Measurements from ENCODE around the gene ABCD1. TPM values are rescaled to one million over a fixed set of nuclear protein-coding genes. Genes with fewer than 3 reads are reported as not detected.
A peak's percentile ranks its signal among the peaks of the same experiment; 100 is the strongest.

ABCD1 gene
- polyA plus RNA-seq, 2 of the 4 experiments (the other 2 are of a cell fraction): 1.7 to 3.8 TPM

GRCh38 chrX:153771415-153772315, 47.0 kb downstream of the ABCD1 start:
- Histone ChIP-seq H3K4me1 (no peaks in the 10 kb centered on the region; the same call in 2 of the 3 replicates), H3K4me3 (no peak overlapping the region), H3K4me2 (no peak overlapping the region), H3K27ac (no peak overlapping the region), H3K9me3 (no peaks in the 10 kb centered on the region)
- TF ChIP-seq NFE2L2 (conservative IDR thresholded peaks at IDR 0.05; ENCODE audit: low read length) (no peak), CTCF (IDR thresholded peaks at IDR 0.05) (no peak), RARB (CRISPR knock-in tag; IDR thresholded peaks at IDR 0.05) (no peak), JUNB (IDR thresholded peaks at IDR 0.05) (no peak), RNF2 (IDR thresholded peaks at IDR 0.05; ENCODE audit: borderline replicate concordance, low read depth) (no peak), TFCP2L1 (CRISPR knock-in tag; IDR thresholded peaks at IDR 0.05) (no peak), POLR2AphosphoS2 (conservative IDR thresholded peaks at IDR 0.05; ENCODE audit: low read length) (no peak), MAFK (IDR thresholded peaks at IDR 0.05; ENCODE audit: partially characterized antibody) (no peak), PBX3 (IDR thresholded peaks at IDR 0.05) (no peak), RFX5 (IDR thresholded peaks at IDR 0.05) (no peak), BCL3 (IDR thresholded peaks at IDR 0.05) (no peak), NR3C1 (IDR thresholded peaks at IDR 0.05) (no peak), HOXB13 (CRISPR knock-in tag; IDR thresholded peaks at IDR 0.05; ENCODE audit: low read depth) (no peak), MAZ (IDR thresholded peaks at IDR 0.05; ENCODE audit: borderline replicate concordance, low read depth, low read length) (no peak), HOXA7 (CRISPR knock-in tag; IDR thresholded peaks at IDR 0.05) (no peak)
- TF ChIP-seq, protein P1, sequence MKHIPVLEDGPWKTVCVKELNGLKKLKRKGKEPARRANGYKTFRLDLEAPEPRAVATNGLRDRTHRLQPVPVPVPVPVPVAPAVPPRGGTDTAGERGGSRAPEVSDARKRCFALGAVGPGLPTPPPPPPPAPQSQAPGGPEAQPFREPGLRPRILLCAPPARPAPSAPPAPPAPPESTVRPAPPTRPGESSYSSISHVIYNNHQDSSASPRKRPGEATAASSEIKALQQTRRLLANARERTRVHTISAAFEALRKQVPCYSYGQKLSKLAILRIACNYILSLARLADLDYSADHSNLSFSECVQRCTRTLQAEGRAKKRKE (CRISPR knock-in tag; IDR thresholded peaks at IDR 0.05; ENCODE audit: low read depth): no peak
- TF ChIP-seq, protein P2, sequence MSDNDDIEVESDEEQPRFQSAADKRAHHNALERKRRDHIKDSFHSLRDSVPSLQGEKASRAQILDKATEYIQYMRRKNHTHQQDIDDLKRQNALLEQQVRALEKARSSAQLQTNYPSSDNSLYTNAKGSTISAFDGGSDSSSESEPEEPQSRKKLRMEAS (IDR thresholded peaks at IDR 0.05): no peak
- TF ChIP-seq, protein P3, sequence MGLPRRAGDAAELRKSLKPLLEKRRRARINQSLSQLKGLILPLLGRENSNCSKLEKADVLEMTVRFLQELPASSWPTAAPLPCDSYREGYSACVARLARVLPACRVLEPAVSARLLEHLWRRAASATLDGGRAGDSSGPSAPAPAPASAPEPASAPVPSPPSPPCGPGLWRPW (IDR thresholded peaks at IDR 0.05): no peak
- DNase-seq (ENCODE audit: low read depth in 1 of 2, low spot score in 1 of 2): no peak
- ChIA-PET POLR2A (no interaction called here), CTCF (interaction anchor here (1.0 to 2.3 kb wide), 3 partner anchors 8 to 14 kb away, joined by 3 to 8 read pairs (median 5); partner anchors contain the start of gene PLXNB3)
- peak in 1 of 2 experiments; percentile 3; a peak in 2 of 6 replicates for ATAC-seq
- whole genome bisulfite sequencing (ENCODE audit: missing lambda C conversion rate): 86% methylated on average over 17 of the region's 37 CpGs
- no peak for FAIRE-seq

Data from A549 (cell line).